Measurements from ENCODE around the gene CYTH3.

DNA sequence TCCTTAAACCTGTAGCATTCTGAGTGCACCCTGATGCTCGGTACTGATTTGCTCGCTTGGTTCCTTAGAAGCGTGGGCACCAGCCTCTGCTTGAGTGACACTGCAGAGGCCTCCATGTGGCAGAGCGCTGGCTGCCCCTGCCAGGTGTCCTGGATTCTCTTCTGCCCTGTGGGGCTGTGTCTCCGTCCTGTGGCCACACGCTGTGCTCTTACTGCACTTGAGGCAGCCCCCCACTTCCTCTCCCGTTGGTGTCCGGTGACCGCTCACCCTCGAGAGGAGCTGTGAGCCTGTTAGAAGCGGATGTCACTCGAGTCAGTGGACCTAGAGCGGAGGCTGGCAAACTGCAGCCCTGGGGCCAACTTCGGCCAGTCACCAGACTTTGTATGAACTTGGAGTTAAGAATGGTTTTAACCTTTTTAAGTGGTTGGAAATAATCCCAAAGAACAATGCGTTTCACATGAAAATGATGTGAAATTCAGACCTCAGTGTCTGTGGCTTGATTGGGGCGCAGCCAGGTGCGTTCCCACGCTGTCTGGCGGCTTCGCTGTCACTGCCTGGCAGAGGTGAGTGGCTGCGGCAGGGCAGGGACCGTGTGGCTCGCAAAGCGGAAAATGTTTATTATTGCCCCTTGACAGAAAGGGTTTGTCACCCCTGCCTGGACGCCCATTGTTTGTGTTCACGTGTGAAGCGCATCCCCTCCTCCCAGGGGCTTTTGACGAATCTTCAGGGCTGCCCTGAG, 114.6 kb downstream of the CYTH3 start:
- TF ChIP-seq, protein P1, sequence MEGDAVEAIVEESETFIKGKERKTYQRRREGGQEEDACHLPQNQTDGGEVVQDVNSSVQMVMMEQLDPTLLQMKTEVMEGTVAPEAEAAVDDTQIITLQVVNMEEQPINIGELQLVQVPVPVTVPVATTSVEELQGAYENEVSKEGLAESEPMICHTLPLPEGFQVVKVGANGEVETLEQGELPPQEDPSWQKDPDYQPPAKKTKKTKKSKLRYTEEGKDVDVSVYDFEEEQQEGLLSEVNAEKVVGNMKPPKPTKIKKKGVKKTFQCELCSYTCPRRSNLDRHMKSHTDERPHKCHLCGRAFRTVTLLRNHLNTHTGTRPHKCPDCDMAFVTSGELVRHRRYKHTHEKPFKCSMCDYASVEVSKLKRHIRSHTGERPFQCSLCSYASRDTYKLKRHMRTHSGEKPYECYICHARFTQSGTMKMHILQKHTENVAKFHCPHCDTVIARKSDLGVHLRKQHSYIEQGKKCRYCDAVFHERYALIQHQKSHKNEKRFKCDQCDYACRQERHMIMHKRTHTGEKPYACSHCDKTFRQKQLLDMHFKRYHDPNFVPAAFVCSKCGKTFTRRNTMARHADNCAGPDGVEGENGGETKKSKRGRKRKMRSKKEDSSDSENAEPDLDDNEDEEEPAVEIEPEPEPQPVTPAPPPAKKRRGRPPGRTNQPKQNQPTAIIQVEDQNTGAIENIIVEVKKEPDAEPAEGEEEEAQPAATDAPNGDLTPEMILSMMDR (IDR thresholded peaks at IDR 0.05): no peak
- no peak for TF ChIP-seq POLR2A (IDR thresholded peaks at IDR 0.05)
